Mesothelial cell of epicardium (in vitro differentiated cells): Measurements from ENCODE around the gene MRAP2. TPM values are rescaled to one million over a fixed set of nuclear protein-coding genes. Genes with fewer than 3 reads are reported as not detected.

Experiments used
- DNase-seq, 2 experiments: peaks; one replicate each; pipeline ENCODE4 v3.0.0; 2021; ENCODE audit warnings: low spot score in 2 of 2; ENCODE audit not compliant: unreplicated experiment in 2 of 2
- H3K27ac Mint-ChIP-seq: 2 replicates; pipeline ENCODE4 v1.8.0; 2021; ENCODE audit warnings: mixed read lengths
- H3K27me3 Mint-ChIP-seq: 2 replicates; pipeline ENCODE4 v1.8.0; 2021; ENCODE audit warnings: low read depth, mixed read lengths
- H3K36me3 Mint-ChIP-seq: 2 replicates; pipeline ENCODE4 v1.8.0; 2021; ENCODE audit warnings: mixed read lengths
- H3K4me1 Mint-ChIP-seq: 2 replicates; pipeline ENCODE4 v1.8.0; 2021; ENCODE audit warnings: mixed read lengths
- H3K4me3 Mint-ChIP-seq: 2 replicates; pipeline ENCODE4 v1.8.0; 2021; ENCODE audit warnings: mild to moderate bottlenecking, moderate library complexity, mixed read lengths
- H3K9me3 Mint-ChIP-seq: 2 replicates; pipeline ENCODE4 v1.8.0; 2021; ENCODE audit warnings: mixed read lengths
- total RNA-seq: library from RNA; stranded (reverse); gene quantifications from 3 replicates; pipeline ENCODE4 v1.2.1, GENCODE V29; 2021
- TF ChIP-seq, protein P1 (sequence below): fragments of 200-600 bp; sonication (generic); IDR thresholded peaks from one replicate; pipeline ENCODE4 v1.5.0; 2021; ENCODE audit warnings: antibody characterized with exemption; ENCODE audit not compliant: unreplicated experiment

MRAP2 gene
- total RNA-seq, 1 donor from 2014 or later = 2.7 TPM

DNA sequence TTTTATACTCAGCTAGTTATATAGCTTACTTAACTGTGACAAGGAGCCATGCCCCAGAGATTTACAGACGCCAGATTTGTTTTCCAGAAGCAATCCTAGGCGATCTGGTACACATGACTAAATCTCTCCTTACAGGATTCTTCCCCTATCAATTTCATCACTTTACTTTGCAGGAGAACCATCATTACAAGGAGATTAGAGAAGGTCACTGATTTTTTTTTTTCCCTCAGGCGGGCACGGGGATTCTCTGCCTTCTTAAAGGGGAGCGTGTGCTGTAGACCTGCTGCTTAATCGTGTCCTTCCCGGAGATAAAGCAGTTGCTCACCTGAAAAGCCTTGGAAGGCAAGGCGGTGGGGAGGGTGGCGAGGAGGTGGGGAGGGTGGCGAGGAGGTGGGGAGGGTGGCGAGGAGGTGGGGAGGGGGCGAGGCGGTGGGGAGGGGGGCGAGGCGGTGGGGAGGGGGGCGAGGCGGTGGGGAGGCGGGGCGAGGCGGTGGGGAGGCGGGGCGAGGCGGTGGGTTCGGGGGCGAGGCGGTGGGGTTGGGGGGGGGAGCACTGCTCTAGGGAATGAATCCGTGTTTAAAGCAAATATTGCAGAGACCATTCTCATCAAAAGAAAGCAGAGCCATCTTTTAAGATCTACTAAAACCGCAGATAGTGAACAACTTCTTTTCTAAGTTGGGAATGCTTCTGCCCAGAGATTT lies 14.3 kb upstream of the MRAP2 start:
- Mint-ChIP-seq H3K27ac (no peak overlapping the region), H3K36me3 (no peaks in the 10 kb centered on the region), H3K27me3 (no peaks in the 10 kb centered on the region), H3K4me3 (no peak overlapping the region), H3K4me1 (no peaks in the 10 kb centered on the region), H3K9me3 (no peaks in the 10 kb centered on the region)
- TF ChIP-seq, protein P1, sequence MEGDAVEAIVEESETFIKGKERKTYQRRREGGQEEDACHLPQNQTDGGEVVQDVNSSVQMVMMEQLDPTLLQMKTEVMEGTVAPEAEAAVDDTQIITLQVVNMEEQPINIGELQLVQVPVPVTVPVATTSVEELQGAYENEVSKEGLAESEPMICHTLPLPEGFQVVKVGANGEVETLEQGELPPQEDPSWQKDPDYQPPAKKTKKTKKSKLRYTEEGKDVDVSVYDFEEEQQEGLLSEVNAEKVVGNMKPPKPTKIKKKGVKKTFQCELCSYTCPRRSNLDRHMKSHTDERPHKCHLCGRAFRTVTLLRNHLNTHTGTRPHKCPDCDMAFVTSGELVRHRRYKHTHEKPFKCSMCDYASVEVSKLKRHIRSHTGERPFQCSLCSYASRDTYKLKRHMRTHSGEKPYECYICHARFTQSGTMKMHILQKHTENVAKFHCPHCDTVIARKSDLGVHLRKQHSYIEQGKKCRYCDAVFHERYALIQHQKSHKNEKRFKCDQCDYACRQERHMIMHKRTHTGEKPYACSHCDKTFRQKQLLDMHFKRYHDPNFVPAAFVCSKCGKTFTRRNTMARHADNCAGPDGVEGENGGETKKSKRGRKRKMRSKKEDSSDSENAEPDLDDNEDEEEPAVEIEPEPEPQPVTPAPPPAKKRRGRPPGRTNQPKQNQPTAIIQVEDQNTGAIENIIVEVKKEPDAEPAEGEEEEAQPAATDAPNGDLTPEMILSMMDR = no peak
- DNase-seq = no peak

DNA sequence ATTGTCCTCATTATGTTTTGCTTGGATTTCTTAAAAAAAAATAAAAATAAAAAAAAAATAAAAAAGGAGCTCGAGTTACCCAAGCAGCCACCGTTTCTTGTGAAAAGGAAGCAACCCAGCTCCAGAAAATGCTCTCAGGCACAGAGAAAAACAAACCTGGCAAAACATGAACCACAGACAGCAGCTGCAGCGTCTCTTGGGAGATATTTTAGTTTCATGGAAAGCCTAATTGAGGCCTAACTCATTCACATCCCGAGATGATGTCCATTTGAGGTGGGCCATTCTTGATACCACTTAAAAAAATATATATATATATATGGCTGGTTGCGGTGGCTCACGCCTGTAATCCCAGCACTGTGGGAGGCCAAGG lies 13.7 kb upstream of the MRAP2 start:
- H3K27ac Mint-ChIP-seq = no peak overlapping the region

DNA sequence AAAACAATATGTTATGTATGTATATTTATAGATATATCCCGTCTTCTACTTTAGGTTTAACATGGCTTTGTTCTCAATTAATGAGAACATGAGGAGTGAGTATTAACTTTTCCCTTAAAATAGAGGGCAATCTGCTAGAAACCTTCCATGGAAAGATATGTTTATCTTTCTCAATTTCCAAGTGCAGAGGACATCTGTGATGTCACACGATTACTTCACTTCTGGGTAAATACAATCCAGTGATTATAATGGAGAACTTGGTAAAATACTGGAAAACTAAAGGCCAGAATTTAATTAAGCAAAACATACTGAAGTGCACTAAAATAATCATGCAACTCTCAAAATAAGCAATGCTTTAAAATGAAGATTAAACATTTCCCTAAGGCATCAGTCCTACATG lies 11.9 kb upstream of the MRAP2 start:
- H3K4me3 Mint-ChIP-seq = no peak overlapping the region
- TF ChIP-seq, protein P1 = no peak

More for the DNA sequence above, 13.7 kb upstream of the MRAP2 start:
- TF ChIP-seq, protein P1 = no peak
- no peak overlapping the region for H3K4me3 Mint-ChIP-seq
- no peaks in the 10 kb centered on the region for H3K36me3 Mint-ChIP-seq
- no peak for DNase-seq
- no peaks in the 10 kb centered on the region for H3K9me3 Mint-ChIP-seq
- no peaks in the 10 kb centered on the region for H3K27me3 Mint-ChIP-seq
- no peaks in the 10 kb centered on the region for H3K4me1 Mint-ChIP-seq

DNA sequence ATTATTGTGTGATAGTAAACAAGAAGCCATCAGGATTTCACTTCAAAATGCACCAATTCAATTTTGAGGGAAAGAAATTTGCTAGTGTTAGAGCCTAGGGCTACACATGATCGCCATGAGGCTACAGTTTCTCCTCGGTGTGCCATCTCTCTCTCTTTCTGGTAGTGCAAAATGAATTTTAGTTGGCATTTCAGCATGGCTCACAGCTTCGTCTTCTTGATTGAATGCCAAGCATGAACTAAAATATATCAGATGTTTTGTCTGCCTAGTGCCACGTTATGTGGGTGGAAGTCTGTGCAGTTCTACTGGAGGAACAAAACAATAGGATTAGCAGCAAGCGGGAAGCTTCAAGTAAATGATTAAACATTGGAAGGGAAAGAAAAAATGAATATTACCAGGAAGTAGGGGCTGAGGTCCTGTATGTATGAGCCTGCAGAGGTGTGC lies 6.8 kb upstream of the MRAP2 start:
- TF ChIP-seq, protein P1 = no peak
- H3K4me3 Mint-ChIP-seq = no peak overlapping the region
- peaks cover 3% of the 10 kb centered on the region for H3K9me3 Mint-ChIP-seq
- H3K4me1 Mint-ChIP-seq = peaks cover 22% of the 10 kb centered on the region
- peak overlapping the region; percentile 35 for H3K27ac Mint-ChIP-seq
- no peaks in the 10 kb centered on the region for H3K36me3 Mint-ChIP-seq
- no peak for DNase-seq
- peaks cover 6% of the 10 kb centered on the region for H3K27me3 Mint-ChIP-seq

More for the DNA sequence above, 11.9 kb upstream of the MRAP2 start:
- Mint-ChIP-seq H3K9me3 (peaks cover 3% of the 10 kb centered on the region), H3K27ac (no peak overlapping the region), H3K4me1 (no peaks in the 10 kb centered on the region), H3K27me3 (no peaks in the 10 kb centered on the region), H3K36me3 (no peaks in the 10 kb centered on the region)
- no peak for DNase-seq

DNA sequence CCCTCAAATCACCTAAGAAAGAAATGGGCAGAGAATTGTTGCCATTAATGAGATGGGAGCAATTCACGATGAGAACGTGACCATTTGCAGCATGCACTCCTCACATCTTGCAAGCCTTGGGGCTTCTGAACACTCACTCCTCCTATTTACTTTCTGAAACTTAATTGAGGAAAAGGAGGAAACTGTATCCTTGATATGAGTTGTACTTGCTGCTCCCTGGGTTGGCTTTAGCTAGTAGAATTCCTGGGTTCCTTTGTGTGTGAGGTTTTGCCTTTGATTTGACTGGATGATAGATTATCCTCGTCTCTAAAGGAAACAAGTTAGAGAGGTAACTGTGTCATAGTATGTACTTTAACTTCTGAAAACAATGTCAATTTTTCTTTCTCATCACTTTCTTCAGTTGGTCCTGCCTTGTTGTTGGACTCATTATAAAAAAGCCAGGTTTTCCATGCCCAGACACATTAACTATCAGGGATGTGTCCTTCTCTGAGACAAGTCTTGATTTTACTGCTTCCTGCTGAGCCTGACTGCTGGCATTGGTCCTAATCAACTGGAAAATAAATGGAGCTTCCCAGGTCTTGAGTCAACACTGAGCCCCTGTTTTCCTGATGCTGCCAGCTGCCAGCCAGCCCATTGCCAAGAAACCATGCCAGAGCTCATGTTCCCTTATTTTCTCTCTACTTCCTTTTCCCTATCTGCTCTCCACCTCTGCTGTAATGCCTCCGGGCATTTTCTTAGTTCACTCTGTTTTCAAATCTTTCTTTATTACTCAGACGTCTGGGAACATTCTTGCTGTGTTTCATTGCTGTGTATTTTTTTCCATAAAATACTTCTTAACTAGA lies 6.0 kb upstream of the MRAP2 start:
- Mint-ChIP-seq H3K27ac (peak overlapping the region; percentile 86), H3K27me3 (peaks cover 12% of the 10 kb centered on the region), H3K9me3 (peaks cover 3% of the 10 kb centered on the region), H3K36me3 (no peaks in the 10 kb centered on the region), H3K4me1 (peaks cover 22% of the 10 kb centered on the region), H3K4me3 (no peak overlapping the region)
- peak in 1 of 2 experiments; percentile 42 for DNase-seq
- TF ChIP-seq, protein P1 = no peak
